A673 (cell line): Measurements from ENCODE around the gene GREB1L.

Experiments
- EZH2 ChIP-seq: fragments of 200-600 bp; sonication (generic); IDR thresholded peaks from 2 replicates; pipeline ENCODE4 v1.6.1; 2017; ENCODE audit warnings: borderline replicate concordance, low read depth, mild to moderate bottlenecking, mixed read lengths, antibody characterized with exemption, low read length; ENCODE audit not compliant: poor library complexity, severe bottlenecking
- TF ChIP-seq, protein P1 (sequence below): fragments of 300-800, 200-600 bp; sonication (generic); conservative IDR thresholded peaks from 2 replicates; pipeline ENCODE4 v1.5.1; 2017; ENCODE audit warnings: low read depth, mild to moderate bottlenecking, antibody characterized with exemption, low read length, moderate library complexity, mixed read lengths

GRCh38 chr18:21257386-21257785 is 15.4 kb downstream of the GREB1L start:
- TF ChIP-seq, protein P1, sequence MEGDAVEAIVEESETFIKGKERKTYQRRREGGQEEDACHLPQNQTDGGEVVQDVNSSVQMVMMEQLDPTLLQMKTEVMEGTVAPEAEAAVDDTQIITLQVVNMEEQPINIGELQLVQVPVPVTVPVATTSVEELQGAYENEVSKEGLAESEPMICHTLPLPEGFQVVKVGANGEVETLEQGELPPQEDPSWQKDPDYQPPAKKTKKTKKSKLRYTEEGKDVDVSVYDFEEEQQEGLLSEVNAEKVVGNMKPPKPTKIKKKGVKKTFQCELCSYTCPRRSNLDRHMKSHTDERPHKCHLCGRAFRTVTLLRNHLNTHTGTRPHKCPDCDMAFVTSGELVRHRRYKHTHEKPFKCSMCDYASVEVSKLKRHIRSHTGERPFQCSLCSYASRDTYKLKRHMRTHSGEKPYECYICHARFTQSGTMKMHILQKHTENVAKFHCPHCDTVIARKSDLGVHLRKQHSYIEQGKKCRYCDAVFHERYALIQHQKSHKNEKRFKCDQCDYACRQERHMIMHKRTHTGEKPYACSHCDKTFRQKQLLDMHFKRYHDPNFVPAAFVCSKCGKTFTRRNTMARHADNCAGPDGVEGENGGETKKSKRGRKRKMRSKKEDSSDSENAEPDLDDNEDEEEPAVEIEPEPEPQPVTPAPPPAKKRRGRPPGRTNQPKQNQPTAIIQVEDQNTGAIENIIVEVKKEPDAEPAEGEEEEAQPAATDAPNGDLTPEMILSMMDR, result no peak
- TF ChIP-seq EZH2, result no peak
